H9 (cell line): ENCODE results near the gene GRXCR2. TPM values are rescaled to one million over a fixed set of nuclear protein-coding genes. Genes with fewer than 3 reads are reported as not detected.
A peak's percentile ranks its signal among the peaks of the same experiment; 100 is the strongest.

ENCODE experiments used
- DNase-seq: peaks from one replicate; pipeline ENCODE4 v3.0.0-alpha.2; 2017
- H2AFZ ChIP-seq: one replicate; pipeline ENCODE4 v1.6.1; 2013; ENCODE audit warnings: mild to moderate bottlenecking, low read length, control low read depth, moderate library complexity
- H2AK5ac ChIP-seq: 2 replicates; pipeline ENCODE4 v1.6.1; 2013; ENCODE audit warnings: low read length, control low read depth, mixed read lengths; ENCODE audit not compliant: insufficient read length
- H2BK120ac ChIP-seq: one replicate; pipeline ENCODE4 v1.6.1; 2013; ENCODE audit warnings: low read depth, mild to moderate bottlenecking, low read length, control low read depth, inconsistent platforms; ENCODE audit not compliant: poor library complexity, severe bottlenecking
- H2BK12ac ChIP-seq: 2 replicates; pipeline ENCODE4 v1.6.1; 2013; ENCODE audit warnings: low read length, control low read depth, mixed read lengths, low read depth; ENCODE audit not compliant: insufficient read length
- H2BK15ac ChIP-seq: 2 replicates; pipeline ENCODE4 v1.6.1; 2013; ENCODE audit warnings: low read depth, low read length, control low read depth
- H2BK20ac ChIP-seq: one replicate; pipeline ENCODE4 v1.6.1; 2013; ENCODE audit warnings: low read depth, mild to moderate bottlenecking, low read length, control low read depth, inconsistent platforms; ENCODE audit not compliant: poor library complexity, severe bottlenecking
- H2BK5ac ChIP-seq: 2 replicates; pipeline ENCODE4 v1.6.1; 2013; ENCODE audit warnings: low read length, control low read depth, mixed read lengths; ENCODE audit not compliant: insufficient read length
- H3K14ac ChIP-seq: 2 replicates; pipeline ENCODE4 v1.6.1; 2013; ENCODE audit warnings: low read length, control low read depth; ENCODE audit not compliant: insufficient read depth
- H3K18ac ChIP-seq: 2 replicates; pipeline ENCODE4 v1.6.1; 2013; ENCODE audit warnings: low read depth, mild to moderate bottlenecking, mixed read lengths, low read length, control low read depth; ENCODE audit not compliant: insufficient read length
- H3K23ac ChIP-seq: 2 replicates; pipeline ENCODE4 v1.6.1; 2013; ENCODE audit warnings: low read length, control low read depth, mixed read lengths, low read depth; ENCODE audit not compliant: insufficient read length
- H3K23me2 ChIP-seq: 2 replicates; pipeline ENCODE4 v1.6.1; 2013; ENCODE audit warnings: low read depth, mild to moderate bottlenecking, mixed read lengths, low read length, control low read depth; ENCODE audit not compliant: insufficient read length, poor library complexity, severe bottlenecking
- H3K27ac ChIP-seq: 2 replicates; pipeline ENCODE4 v1.5.1; 2013; ENCODE audit warnings: low read length, control low read depth, mixed read lengths, low read depth; ENCODE audit not compliant: insufficient read length
- H3K27me3 ChIP-seq: 2 replicates; pipeline ENCODE4 v1.6.1; 2013; ENCODE audit warnings: low read length, control low read depth, inconsistent platforms; ENCODE audit not compliant: insufficient read depth
- H3K4ac ChIP-seq: 2 replicates; pipeline ENCODE4 v1.6.1; 2013; ENCODE audit warnings: low read depth, mild to moderate bottlenecking, control low read depth, inconsistent platforms, low read length, moderate library complexity
- H3K4me1 ChIP-seq: 2 replicates; pipeline ENCODE4 v1.6.1; 2013; ENCODE audit warnings: low read length, control low read depth, inconsistent platforms; ENCODE audit not compliant: insufficient read depth
- H3K4me2 ChIP-seq: 2 replicates; pipeline ENCODE4 v1.6.1; 2013; ENCODE audit warnings: low read length, control low read depth, mixed read lengths; ENCODE audit not compliant: insufficient read length, insufficient read depth
- H3K56ac ChIP-seq: 2 replicates; pipeline ENCODE4 v1.6.1; 2013; ENCODE audit warnings: low read depth, mild to moderate bottlenecking, mixed read lengths, low read length, control low read depth; ENCODE audit not compliant: insufficient read length
- H3K79me1 ChIP-seq: 2 replicates; pipeline ENCODE4 v1.6.1; 2013; ENCODE audit warnings: low read depth, mild to moderate bottlenecking, moderate library complexity, low read length, control low read depth, inconsistent platforms; ENCODE audit not compliant: insufficient read depth, poor library complexity, severe bottlenecking
- H3K79me2 ChIP-seq: 2 replicates; pipeline ENCODE4 v1.6.1; 2013; ENCODE audit warnings: low read length, control low read depth, inconsistent platforms; ENCODE audit not compliant: insufficient read depth
- H3K9ac ChIP-seq: 2 replicates; pipeline ENCODE4 v1.6.1; 2013; ENCODE audit warnings: low read length, control low read depth, mixed read lengths; ENCODE audit not compliant: insufficient read length; ENCODE audit errors: extremely low read depth
- H3K9me3 ChIP-seq: one replicate; pipeline ENCODE4 v1.6.1; 2013; ENCODE audit warnings: low read depth, low read length, inconsistent platforms; ENCODE audit not compliant: control insufficient read depth
- H3T11ph ChIP-seq: one replicate; pipeline ENCODE4 v1.6.1; 2013; ENCODE audit warnings: mild to moderate bottlenecking, low read length, control low read depth, inconsistent platforms
- H4K20me1 ChIP-seq: one replicate; pipeline ENCODE4 v1.6.1; 2013; ENCODE audit not compliant: control insufficient read depth, insufficient read length, insufficient read depth
- H4K5ac ChIP-seq: 2 replicates; pipeline ENCODE4 v1.6.1; 2013; ENCODE audit warnings: low read depth, mild to moderate bottlenecking, mixed read lengths, low read length, control low read depth; ENCODE audit not compliant: insufficient read length
- H4K8ac ChIP-seq: replicated peaks from 2 replicates; pipeline ENCODE4 v1.6.1; 2013; ENCODE audit warnings: low read length, control low read depth, mixed read lengths, low read depth; ENCODE audit not compliant: insufficient read length
- H4K91ac ChIP-seq: 2 replicates; pipeline ENCODE4 v1.6.1; 2013; ENCODE audit warnings: low read depth, mild to moderate bottlenecking, moderate library complexity, mixed read lengths, low read length, control low read depth; ENCODE audit not compliant: insufficient read length
- H3K27ac Mint-ChIP-seq, 3 experiments: 2 replicates in 2 of 3; 3 replicates in 1 of 3; pipeline ENCODE4 v1.8.0; 2020 to 2021; ENCODE audit warnings: mixed read lengths in 3 of 3, mild to moderate bottlenecking in 1 of 3, moderate library complexity in 1 of 3
- H3K27me3 Mint-ChIP-seq: 2 replicates; pipeline ENCODE4 v1.8.0; 2021; ENCODE audit warnings: low read depth, mild to moderate bottlenecking, moderate library complexity, mixed read lengths
- H3K36me3 Mint-ChIP-seq, 3 experiments: 2 replicates in 2 of 3; 3 replicates in 1 of 3; pipeline ENCODE4 v1.8.0; 2020 to 2021; ENCODE audit warnings: low read depth in 3 of 3, mixed read lengths in 3 of 3; ENCODE audit not compliant: insufficient read depth in 1 of 3
- H3K4me1 Mint-ChIP-seq, 2 experiments: 2 replicates each; pipeline ENCODE4 v1.8.0; 2020; ENCODE audit warnings: mixed read lengths in 2 of 2
- H3K4me3 Mint-ChIP-seq, 2 experiments: 2 replicates in 1 of 2; 3 replicates in 1 of 2; pipeline ENCODE4 v1.8.0; 2020 to 2021; ENCODE audit warnings: mild to moderate bottlenecking in 2 of 2, mixed read lengths in 2 of 2, moderate library complexity in 1 of 2
- H3K9me3 Mint-ChIP-seq, 2 experiments: 2 replicates in 1 of 2; 3 replicates in 1 of 2; pipeline ENCODE4 v1.8.0; 2020; ENCODE audit warnings: mild to moderate bottlenecking in 2 of 2, mixed read lengths in 2 of 2, moderate library complexity in 1 of 2
- CTCF ChIP-seq: fragments of 200-600 bp; sonication (generic); conservative IDR thresholded peaks from 3 replicates; pipeline ENCODE4 v1.8.0; 2021; ENCODE audit warnings: antibody characterized with exemption, mild to moderate bottlenecking
- WGBS: extraction: QIAGEN DNeasy Blood & Tissue Kit; methylation state at CpG from one replicate; pipeline ENCODE4 v1.1.7; 2013; ENCODE audit warnings: missing lambda C conversion rate, low lambda C conversion rate, mixed read lengths; ENCODE audit not compliant: insufficient read length; ENCODE audit errors: extremely low coverage; 5-methylcytosine and 5-hydroxymethylcytosine counted together
- total RNA-seq: library from RNA; stranded (reverse); gene quantifications from 2 replicates; pipeline ENCODE4 v1.2.1, GENCODE V29; 2021

Gene GRXCR2
- total RNA-seq, 1 experiment from 2014 or later = not detected

- no peak overlapping the region for H3K4ac ChIP-seq
- no peak overlapping the region for H4K5ac ChIP-seq
- no peak overlapping the region for H2AK5ac ChIP-seq
- H3T11ph ChIP-seq = no peak overlapping the region
- Mint-ChIP-seq H3K36me3 (no peaks in the 10 kb centered on the region), H3K27ac (no peak overlapping the region), H3K27me3 (no peaks in the 10 kb centered on the region), H3K9me3 (no peaks in the 10 kb centered on the region; a peak in 1 of 5 replicates), H3K4me3 (peak overlapping the region in 1 of 2 experiments; percentile 43; a peak in 2 of 5 replicates), H3K4me1 (peaks cover 15 to 18% of the 10 kb centered on the region in 2 experiments)
- no peak for TF ChIP-seq CTCF
- no peak overlapping the region for H3K18ac ChIP-seq
- no peak overlapping the region for H4K8ac ChIP-seq
- H4K20me1 ChIP-seq = no peaks in the 10 kb centered on the region
- H3K79me2 ChIP-seq = no peaks in the 10 kb centered on the region
- H3K23me2 ChIP-seq = peaks cover 4% of the 10 kb centered on the region
- no peak overlapping the region for H2BK5ac ChIP-seq
- H3K56ac ChIP-seq = no peak overlapping the region
- no peak overlapping the region for H2BK120ac ChIP-seq
- no peak for DNase-seq
- H3K79me1 ChIP-seq = no peaks in the 10 kb centered on the region
- H2BK12ac ChIP-seq = no peak overlapping the region
- no peak overlapping the region for H2BK15ac ChIP-seq
- H3K9ac ChIP-seq = no peak overlapping the region
- H3K23ac ChIP-seq = no peak overlapping the region
- no peaks in the 10 kb centered on the region for H3K27me3 ChIP-seq
- H3K4me2 ChIP-seq = no peak overlapping the region
- H4K91ac ChIP-seq = no peak overlapping the region
- no peak overlapping the region for H2BK20ac ChIP-seq
- H2AFZ ChIP-seq = no peak overlapping the region
- H3K27ac ChIP-seq = no peak overlapping the region
- H3K4me1 ChIP-seq = peaks cover 5% of the 10 kb centered on the region; the same call in 1 of the 2 replicates
- no peak overlapping the region for H3K14ac ChIP-seq
- H3K9me3 ChIP-seq = no peaks in the 10 kb centered on the region
- WGBS = no CpG with 5 or more reads among the region's 2 CpGs
Measured at GRCh38 chr5:145854651-145855258, 18.1 kb downstream of the GRXCR2 start.
